ENCODE data around the gene OSBPL5. TPM values are rescaled to one million over a fixed set of nuclear protein-coding genes. Genes with fewer than 3 reads are reported as not detected.

OSBPL5 gene
- total RNA-seq, 1 experiment from 2014 or later = 16.1 TPM

GRCh38 chr11:3121931-3122774, 43.0 kb downstream of the OSBPL5 start:
- Histone ChIP-seq H3K27me3 (ENCODE audit: insufficient read depth, low read length) (no peaks in the 10 kb centered on the region), H4K20me1 (ENCODE audit: control insufficient read depth, insufficient read depth, insufficient read length) (peaks cover 2% of the 10 kb centered on the region), H3K23me2 (ENCODE audit: insufficient read length, low read depth, low read length, poor library complexity, severe bottlenecking) (no peaks in the 10 kb centered on the region), H3K9me3 (ENCODE audit: control insufficient read depth, low read depth, low read length) (no peaks in the 10 kb centered on the region), H3K14ac (ENCODE audit: insufficient read depth, low read length) (no peak overlapping the region), H3K18ac (ENCODE audit: insufficient read length, low read depth, low read length) (no peak overlapping the region), H4K5ac (ENCODE audit: insufficient read length, low read depth, low read length) (no peak overlapping the region), H2AFZ (ENCODE audit: low read length) (no peak overlapping the region), H3K4me2 (ENCODE audit: insufficient read depth, insufficient read length, low read length) (no peak overlapping the region), H3K23ac (ENCODE audit: insufficient read length, low read depth, low read length) (no peak overlapping the region), H4K8ac (replicated peaks; ENCODE audit: insufficient read length, low read depth, low read length) (no peak overlapping the region), H3K79me1 (ENCODE audit: insufficient read depth, low read depth, low read length, poor library complexity, severe bottlenecking) (no peaks in the 10 kb centered on the region), H3K27ac (ENCODE audit: insufficient read length, low read depth, low read length) (no peak overlapping the region), H3K4ac (ENCODE audit: low read depth, low read length) (no peak overlapping the region), H4K91ac (ENCODE audit: insufficient read length, low read depth, low read length) (no peak overlapping the region), H2BK12ac (ENCODE audit: insufficient read length, low read depth, low read length) (no peak overlapping the region), H3K9ac (ENCODE audit: extremely low read depth, insufficient read length, low read length) (no peak overlapping the region), H2BK15ac (ENCODE audit: low read depth, low read length) (no peak overlapping the region), H2AK5ac (ENCODE audit: insufficient read length, low read length) (no peak overlapping the region), H2BK120ac (ENCODE audit: low read depth, low read length, poor library complexity, severe bottlenecking) (no peak overlapping the region), H3K4me1 (ENCODE audit: insufficient read depth, low read length) (no peaks in the 10 kb centered on the region), H2BK5ac (ENCODE audit: insufficient read length, low read length) (no peak overlapping the region), H3K79me2 (ENCODE audit: insufficient read depth, low read length) (no peaks in the 10 kb centered on the region), H3T11ph (ENCODE audit: low read length) (no peak overlapping the region), H2BK20ac (ENCODE audit: low read depth, low read length, poor library complexity, severe bottlenecking) (no peak overlapping the region), H3K56ac (ENCODE audit: insufficient read length, low read depth, low read length) (no peak overlapping the region)
- no peak overlapping the region for H3K27ac Mint-ChIP-seq
- H3K4me3 Mint-ChIP-seq = no peak overlapping the region
- H3K4me1 Mint-ChIP-seq = 0 out of 4 replicates have a peak, but pooled peaks cover 2 to 3% of the 10 kb centered on the region in 2 experiments
- H3K36me3 Mint-ChIP-seq (ENCODE audit: insufficient read depth in 1 of 3, low read depth in 3 of 3) = peaks cover 13 to 27% (median 18%) of the 10 kb centered on the region in 3 experiments
- H3K9me3 Mint-ChIP-seq = peaks cover 6 to 13% of the 10 kb centered on the region in 2 experiments
- WGBS (ENCODE audit: extremely low coverage, insufficient read length, low lambda C conversion rate) = no CpG with 5 or more reads among the region's 34 CpGs
- no peaks in the 10 kb centered on the region for H3K27me3 Mint-ChIP-seq (ENCODE audit: low read depth)
- DNase-seq = peak; percentile 22
- no peak for TF ChIP-seq CTCF (conservative IDR thresholded peaks at IDR 0.05)
